Endothelial cell of umbilical vein (primary cell): ENCODE data around the gene DOCK4. TPM values are rescaled to one million over a fixed set of nuclear protein-coding genes. Genes with fewer than 3 reads are reported as not detected.

Experiments used
- BruUV-seq: library from RNA; stranded (reverse); fragments of 400-500 nt; replicated peaks from 2 replicates; lab custom pipeline; 2021; lab: Mats Ljungman, UMichigan
- CTCF ChIA-PET: fragments of 300-600, 350-600 bp; sonication (Branson Sonifier 250); formaldehyde crosslinking; loops from one replicate; lab custom pipeline; 2021; ENCODE audit warnings: antibody characterized with exemption, inconsistent platforms; lab: Charles Lee
- POLR2A ChIA-PET: fragments of 300-600, 350-600 bp; sonication (Branson Sonifier 250); formaldehyde crosslinking; loops from one replicate; lab custom pipeline; 2021; ENCODE audit warnings: antibody characterized with exemption, inconsistent platforms; lab: Charles Lee
- DNase-seq: peaks from one replicate; pipeline ENCODE4 v3.0.0-alpha.2; 2011; ENCODE audit warnings: low read depth, low spot score
- FAIRE-seq: peaks from 2 replicates; lab custom pipeline; 2011; peaks lifted over from hg19 to GRCh38; lab: Jason Lieb, UNC
- H2AFZ ChIP-seq: 2 replicates; pipeline ENCODE4 v1.6.0; 2012; ENCODE audit warnings: low read depth, low read length, control low read depth, inconsistent platforms
- H3K27ac ChIP-seq: 2 replicates; pipeline ENCODE4 v1.5.1; 2011; ENCODE audit warnings: low read depth, mild to moderate bottlenecking, control low read depth, low read length, moderate library complexity; ENCODE audit not compliant: insufficient read depth
- H3K27me3 ChIP-seq, 2 experiments: 2 replicates each; pipeline versions ENCODE4 v1.6.0 to v1.6.1; 2011; ENCODE audit warnings: low read length in 2 of 2, mixed read lengths in 1 of 2; ENCODE audit not compliant: control insufficient read depth in 2 of 2, insufficient read depth in 2 of 2
- H3K36me3 ChIP-seq, 2 experiments: 2 replicates in 1 of 2; 3 replicates in 1 of 2; pipeline ENCODE4 v1.5.1; 2011; ENCODE audit warnings: low read length in 2 of 2, mild to moderate bottlenecking in 1 of 2, moderate library complexity in 1 of 2; ENCODE audit not compliant: control insufficient read depth in 2 of 2, insufficient read depth in 2 of 2; ENCODE audit errors: extremely low read depth in 1 of 2
- H3K4me1 ChIP-seq: 3 replicates; pipeline ENCODE4 v1.5.1; 2011; ENCODE audit warnings: mild to moderate bottlenecking, low read length; ENCODE audit not compliant: control insufficient read depth, insufficient read depth; ENCODE audit errors: extremely low read depth
- H3K4me2 ChIP-seq: 2 replicates; pipeline ENCODE4 v1.6.1; 2011; ENCODE audit warnings: low read length, control low read depth, mixed read lengths; ENCODE audit not compliant: insufficient read depth
- H3K4me3 ChIP-seq, 3 experiments: fragments of 200-600 bp in 1 of 3; sonication (generic), shearing (Covaris generic) in 1 of 3; replicated peaks in 1 of 3; 2 replicates each; pipeline ENCODE4 v1.5.1; 2011 to 2016; ENCODE audit warnings: control low read depth in 3 of 3, low read length in 3 of 3, mild to moderate bottlenecking in 2 of 3, inconsistent platforms in 1 of 3, low read depth in 1 of 3, moderate library complexity in 1 of 3; ENCODE audit not compliant: insufficient read depth in 1 of 3
- H3K79me2 ChIP-seq: 2 replicates; pipeline ENCODE4 v1.6.0; 2012; ENCODE audit warnings: low read length, inconsistent platforms; ENCODE audit not compliant: control insufficient read depth, insufficient read depth
- H3K9ac ChIP-seq: replicated peaks from 2 replicates; pipeline ENCODE3; 2011; ENCODE audit warnings: low read length, control low read depth; ENCODE audit not compliant: insufficient read depth; ENCODE audit errors: extremely low read depth
- H3K9me1 ChIP-seq: replicated peaks from 3 replicates; pipeline ENCODE4 v1.6.0; 2011; ENCODE audit warnings: mild to moderate bottlenecking, low read length; ENCODE audit not compliant: control insufficient read depth, insufficient read depth; ENCODE audit errors: extremely low read depth
- H3K9me3 ChIP-seq: replicated peaks from 2 replicates; pipeline ENCODE4 v1.5.1; 2012; ENCODE audit warnings: low read length, inconsistent platforms; ENCODE audit not compliant: control insufficient read depth, insufficient read depth
- H4K20me1 ChIP-seq: replicated peaks from 2 replicates; pipeline ENCODE3; 2011; ENCODE audit warnings: mild to moderate bottlenecking, low read length; ENCODE audit not compliant: control insufficient read depth, insufficient read depth; ENCODE audit errors: extremely low read depth
- EZH2 ChIP-seq: IDR thresholded peaks from 2 replicates; pipeline ENCODE4 v1.6.1; 2012; ENCODE audit warnings: borderline replicate concordance, low read depth, mild to moderate bottlenecking, moderate library complexity, low read length, inconsistent platforms; ENCODE audit not compliant: severe bottlenecking
- FOS ChIP-seq: IDR thresholded peaks from 2 replicates; pipeline ENCODE4 v1.6.1; 2011; ENCODE audit warnings: mild to moderate bottlenecking, low read length, moderate library complexity, borderline replicate concordance; ENCODE audit not compliant: insufficient read depth
- GATA2 ChIP-seq: IDR thresholded peaks from 2 replicates; pipeline ENCODE4 v1.7.0; 2011; ENCODE audit warnings: low read depth, mild to moderate bottlenecking, moderate library complexity, mixed read lengths, low read length; ENCODE audit not compliant: insufficient read length, insufficient read depth
- JUN ChIP-seq: IDR thresholded peaks from 2 replicates; pipeline ENCODE4 v1.6.1; 2011; ENCODE audit warnings: borderline replicate concordance, low read depth; ENCODE audit not compliant: insufficient read length, insufficient read depth
- MYC ChIP-seq: IDR thresholded peaks from one replicate; pipeline ENCODE4 v1.6.1; 2011; ENCODE audit warnings: mild to moderate bottlenecking, low read depth, low read length
- POLR2A ChIP-seq: IDR thresholded peaks from 2 replicates; pipeline ENCODE4 v1.6.1; 2012; ENCODE audit warnings: low read depth, mild to moderate bottlenecking, control low read depth, low read length
- POLR2AphosphoS5 ChIP-seq: IDR thresholded peaks from 2 replicates; pipeline ENCODE4 v1.6.1; 2012; ENCODE audit warnings: low read depth, mild to moderate bottlenecking, control low read depth, low read length, moderate library complexity; ENCODE audit not compliant: insufficient read depth
- dilution Hi-C: fragments of 300-500 bp; cut with MboI; formaldehyde crosslinking; loops from one replicate; pipeline ENCODE4 v1.15.0; 2019; ENCODE audit warnings: low sequenced_read_pairs; ENCODE audit not compliant: extremely low pct_ligation_motif_present
- intact Hi-C: fragments of 100-400 bp; cut with micrococcal nuclease; formaldehyde crosslinking; loops from one replicate; pipeline ENCODE4 v1.10.0; 2022
- polyA plus RNA-seq, 4 experiments: library from polyadenylated mRNA; depleted of rRNA in 3 of 4; stranded (reverse) in 3 of 4; unstranded in 1 of 4; fragments of >200 nt; gene quantifications; 2 replicates each; pipeline versions ENCODE4 v1.2.1 to v1.2.3, GENCODE V29; 2011 to 2012; ENCODE audit warnings: missing spikeins in 1 of 4
- total RNA-seq: library from RNA; stranded (reverse); gene quantifications from 2 replicates; pipeline ENCODE4 v1.2.3, GENCODE V29; 2021
- TF ChIP-seq, protein P1 (sequence below): IDR thresholded peaks from 2 replicates; pipeline ENCODE4 v1.6.1; 2011; ENCODE audit not compliant: insufficient read depth, insufficient read length
- TF ChIP-seq, protein P2 (sequence below), 2 donors: IDR thresholded peaks; 1 replicate in 1 of 2; 2 replicates in 1 of 2; pipeline ENCODE4 v1.5.1; 2011; ENCODE audit warnings: low read length in 2 of 2, mild to moderate bottlenecking in 2 of 2, moderate library complexity in 2 of 2, control low read depth in 1 of 2, inconsistent platforms in 1 of 2, low read depth in 1 of 2; ENCODE audit not compliant: insufficient read depth in 1 of 2; ENCODE audit errors: extremely low read depth in 1 of 2

DOCK4 gene
- total and polyA plus RNA-seq, 2 donors (not counting 3 experiments of a cell fraction or from before 2014, with no cell fraction given) = 47.4 to 164 TPM

DNA sequence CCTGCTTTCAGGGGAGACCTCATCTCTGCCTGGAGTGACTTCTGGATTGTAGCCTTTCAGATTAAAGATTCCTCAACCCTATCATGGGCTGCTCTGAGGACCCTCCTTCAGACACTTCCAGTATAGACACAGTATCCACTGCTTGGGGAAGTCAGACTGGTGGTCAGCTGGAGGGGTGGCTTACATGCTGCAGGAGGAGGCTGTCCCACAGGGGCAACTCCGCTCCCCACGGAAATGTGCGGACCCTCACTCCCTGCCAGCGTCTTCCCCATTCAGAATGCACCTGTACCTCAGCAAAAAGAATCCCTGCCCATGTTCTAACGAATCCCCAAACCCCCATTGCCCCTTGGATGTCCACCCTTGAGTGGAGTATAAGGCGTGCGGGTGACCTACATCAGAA, 95.5 kb downstream of the DOCK4 start:
- TF ChIP-seq EZH2 (no peak), POLR2AphosphoS5 (no peak), MYC (no peak), GATA2 (no peak), JUN (no peak), POLR2A (no peak), FOS (no peak)
- TF ChIP-seq, protein P1, sequence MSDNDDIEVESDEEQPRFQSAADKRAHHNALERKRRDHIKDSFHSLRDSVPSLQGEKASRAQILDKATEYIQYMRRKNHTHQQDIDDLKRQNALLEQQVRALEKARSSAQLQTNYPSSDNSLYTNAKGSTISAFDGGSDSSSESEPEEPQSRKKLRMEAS = no peak
- TF ChIP-seq, protein P2, sequence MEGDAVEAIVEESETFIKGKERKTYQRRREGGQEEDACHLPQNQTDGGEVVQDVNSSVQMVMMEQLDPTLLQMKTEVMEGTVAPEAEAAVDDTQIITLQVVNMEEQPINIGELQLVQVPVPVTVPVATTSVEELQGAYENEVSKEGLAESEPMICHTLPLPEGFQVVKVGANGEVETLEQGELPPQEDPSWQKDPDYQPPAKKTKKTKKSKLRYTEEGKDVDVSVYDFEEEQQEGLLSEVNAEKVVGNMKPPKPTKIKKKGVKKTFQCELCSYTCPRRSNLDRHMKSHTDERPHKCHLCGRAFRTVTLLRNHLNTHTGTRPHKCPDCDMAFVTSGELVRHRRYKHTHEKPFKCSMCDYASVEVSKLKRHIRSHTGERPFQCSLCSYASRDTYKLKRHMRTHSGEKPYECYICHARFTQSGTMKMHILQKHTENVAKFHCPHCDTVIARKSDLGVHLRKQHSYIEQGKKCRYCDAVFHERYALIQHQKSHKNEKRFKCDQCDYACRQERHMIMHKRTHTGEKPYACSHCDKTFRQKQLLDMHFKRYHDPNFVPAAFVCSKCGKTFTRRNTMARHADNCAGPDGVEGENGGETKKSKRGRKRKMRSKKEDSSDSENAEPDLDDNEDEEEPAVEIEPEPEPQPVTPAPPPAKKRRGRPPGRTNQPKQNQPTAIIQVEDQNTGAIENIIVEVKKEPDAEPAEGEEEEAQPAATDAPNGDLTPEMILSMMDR (IDR thresholded peaks at IDR 0.05; ENCODE audit: extremely low read depth in 1 of 2, insufficient read depth in 1 of 2, low read depth in 1 of 2, low read length in 2 of 2) = no peak
- Histone ChIP-seq H3K4me3 (no peak overlapping the region), H3K9me3 (no peaks in the 10 kb centered on the region), H4K20me1 (peaks cover 20% of the 10 kb centered on the region), H3K4me2 (no peak overlapping the region), H3K27me3 (no peaks in the 10 kb centered on the region), H3K4me1 (peaks cover 11% of the 10 kb centered on the region), H3K79me2 (peaks cover 97% of the 10 kb centered on the region), H3K27ac (no peak overlapping the region), H2AFZ (no peak overlapping the region), H3K9me1 (no peaks in the 10 kb centered on the region), H3K9ac (no peak overlapping the region), H3K36me3 (no peaks in the 10 kb centered on the region)
- FAIRE-seq (no peak), DNase-seq (no peak)
- intact Hi-C loops (no loop called here), dilution Hi-C loops (no loop called here)
- POLR2A ChIA-PET = no interaction called here
- CTCF ChIA-PET = interaction anchor here (1.5 kb wide), 1 partner anchor 24 kb away, joined by 4 read pairs; no protein-coding TSS in a partner anchor
- BruUV-seq = no TSS peak
